Measurements from ENCODE around the gene KCNAB2.

DNA sequence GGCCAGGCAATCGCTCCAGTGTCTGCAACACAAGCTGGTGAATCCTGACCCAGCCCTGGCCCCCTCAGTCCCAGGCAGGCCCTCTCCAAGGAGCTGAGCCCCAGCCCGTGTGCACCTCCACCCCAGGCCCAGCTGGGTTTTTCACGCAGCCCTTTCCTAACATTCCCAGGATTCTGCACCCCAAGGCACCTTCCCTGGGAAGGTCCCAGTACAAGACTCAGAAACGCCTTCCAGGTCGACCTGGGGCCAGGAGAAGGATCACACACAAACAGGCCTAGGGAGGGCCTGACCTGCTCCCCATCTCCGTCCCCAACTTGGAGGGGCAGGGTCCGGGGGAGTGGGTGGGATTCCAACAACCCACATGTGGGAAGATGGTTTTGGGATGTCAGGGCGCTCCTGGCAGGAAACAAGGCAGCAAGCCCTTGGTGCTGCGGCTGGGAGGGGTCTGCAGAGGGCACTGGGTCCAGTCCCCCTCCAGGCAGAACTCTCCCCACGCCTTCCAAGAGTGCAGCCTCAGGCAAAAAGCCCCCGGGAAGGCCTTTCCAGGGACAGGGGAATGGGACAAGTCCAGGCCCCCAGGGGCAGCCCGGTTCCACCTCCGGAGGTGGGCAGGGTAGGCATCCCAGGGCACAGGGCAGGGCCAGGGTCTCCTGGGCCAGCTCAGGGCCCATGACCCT is 58.3 kb downstream of the KCNAB2 start:
- no peak for TF ChIP-seq NRF1 (IDR thresholded peaks at IDR 0.05; ENCODE audit: low read depth, low read length)
- TF ChIP-seq, protein P1, sequence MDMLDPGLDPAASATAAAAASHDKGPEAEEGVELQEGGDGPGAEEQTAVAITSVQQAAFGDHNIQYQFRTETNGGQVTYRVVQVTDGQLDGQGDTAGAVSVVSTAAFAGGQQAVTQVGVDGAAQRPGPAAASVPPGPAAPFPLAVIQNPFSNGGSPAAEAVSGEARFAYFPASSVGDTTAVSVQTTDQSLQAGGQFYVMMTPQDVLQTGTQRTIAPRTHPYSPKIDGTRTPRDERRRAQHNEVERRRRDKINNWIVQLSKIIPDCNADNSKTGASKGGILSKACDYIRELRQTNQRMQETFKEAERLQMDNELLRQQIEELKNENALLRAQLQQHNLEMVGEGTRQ (IDR thresholded peaks at IDR 0.05; ENCODE audit: borderline replicate concordance, low read depth, low read length), result no peak
- no peak for TF ChIP-seq YY1 (IDR thresholded peaks at IDR 0.05; ENCODE audit: low read depth)
- TF ChIP-seq, protein P2, sequence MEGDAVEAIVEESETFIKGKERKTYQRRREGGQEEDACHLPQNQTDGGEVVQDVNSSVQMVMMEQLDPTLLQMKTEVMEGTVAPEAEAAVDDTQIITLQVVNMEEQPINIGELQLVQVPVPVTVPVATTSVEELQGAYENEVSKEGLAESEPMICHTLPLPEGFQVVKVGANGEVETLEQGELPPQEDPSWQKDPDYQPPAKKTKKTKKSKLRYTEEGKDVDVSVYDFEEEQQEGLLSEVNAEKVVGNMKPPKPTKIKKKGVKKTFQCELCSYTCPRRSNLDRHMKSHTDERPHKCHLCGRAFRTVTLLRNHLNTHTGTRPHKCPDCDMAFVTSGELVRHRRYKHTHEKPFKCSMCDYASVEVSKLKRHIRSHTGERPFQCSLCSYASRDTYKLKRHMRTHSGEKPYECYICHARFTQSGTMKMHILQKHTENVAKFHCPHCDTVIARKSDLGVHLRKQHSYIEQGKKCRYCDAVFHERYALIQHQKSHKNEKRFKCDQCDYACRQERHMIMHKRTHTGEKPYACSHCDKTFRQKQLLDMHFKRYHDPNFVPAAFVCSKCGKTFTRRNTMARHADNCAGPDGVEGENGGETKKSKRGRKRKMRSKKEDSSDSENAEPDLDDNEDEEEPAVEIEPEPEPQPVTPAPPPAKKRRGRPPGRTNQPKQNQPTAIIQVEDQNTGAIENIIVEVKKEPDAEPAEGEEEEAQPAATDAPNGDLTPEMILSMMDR (IDR thresholded peaks at IDR 0.05), result no peak
